Lung (tissue), 16 donors: ENCODE results near the gene GIMAP4. TPM values are rescaled to one million over a fixed set of nuclear protein-coding genes. Genes with fewer than 3 reads are reported as not detected.
"Not testable (repeated sequence)": the region's sequence is repeated elsewhere in the genome, so short reads cannot be mapped to it uniquely, and the experiment has no call there.

Experiments used
- ATAC-seq: fragments of 200-7000 bp; cut with Tn5 transposase; one replicate; pipeline ENCODE4 v1.9.1; 2020; ENCODE audit warnings: moderate number of reproducible peaks; ENCODE audit not compliant: insufficient read depth, low FRiP score
- DNase-seq, 3 donors: peaks; one replicate each; pipeline ENCODE4 v3.0.0-alpha.2; 2013 to 2017
- H3K27ac ChIP-seq, 2 donors: one replicate each; pipeline ENCODE4 v1.5.1; 2013; ENCODE audit warnings: mild to moderate bottlenecking in 2 of 2, moderate library complexity in 2 of 2, control low read depth in 1 of 2, inconsistent platforms in 1 of 2, low read depth in 1 of 2, low read length in 1 of 2
- H3K27me3 ChIP-seq, 3 donors: one replicate each; pipeline ENCODE4 v1.5.1; 2013; ENCODE audit warnings: low read length in 2 of 3; ENCODE audit not compliant: control insufficient read depth in 3 of 3, insufficient read depth in 3 of 3
- H3K36me3 ChIP-seq, 4 donors: one replicate each; pipeline ENCODE4 v1.5.1; 2013; ENCODE audit warnings: low read length in 4 of 4, mild to moderate bottlenecking in 1 of 4, moderate library complexity in 1 of 4; ENCODE audit not compliant: control insufficient read depth in 4 of 4, insufficient read depth in 4 of 4
- H3K4me1 ChIP-seq, 5 donors: one replicate each; pipeline ENCODE4 v1.5.1; 2013; ENCODE audit warnings: low read length in 5 of 5, mild to moderate bottlenecking in 2 of 5, moderate library complexity in 1 of 5; ENCODE audit not compliant: control insufficient read depth in 5 of 5, insufficient read depth in 5 of 5
- H3K4me3 ChIP-seq: one replicate; pipeline ENCODE4 v1.5.1; 2013; ENCODE audit warnings: mild to moderate bottlenecking, control low read depth, moderate library complexity
- H3K9ac ChIP-seq, 2 donors: one replicate each; pipeline ENCODE4 v1.5.1; 2013; ENCODE audit warnings: low read length in 2 of 2, control low read depth in 1 of 2; ENCODE audit not compliant: insufficient read depth in 1 of 2
- H3K9me3 ChIP-seq, 4 donors: one replicate each; pipeline ENCODE4 v1.5.1; 2013; ENCODE audit warnings: low read length in 3 of 4, mild to moderate bottlenecking in 1 of 4, moderate library complexity in 1 of 4; ENCODE audit not compliant: control insufficient read depth in 4 of 4, insufficient read depth in 3 of 4
- WGBS, 2 donors: extraction: QIAGEN DNeasy Blood & Tissue Kit; methylation state at CpG; one replicate each; pipeline ENCODE4 v1.1.7; 2013; 5-methylcytosine and 5-hydroxymethylcytosine counted together
- long read RNA-seq, 5 donors: transcript quantifications; one replicate each; lab custom pipeline, GENCODE V29; 2026
- polyA plus RNA-seq, 2 donors: library from polyadenylated mRNA; stranded (reverse); fragments of 200-250 nt; gene quantifications; one replicate each; pipeline ENCODE4 v1.2.1, GENCODE V29; 2013
- total RNA-seq, 2 donors: library from RNA; depleted of rRNA in 1 of 2; stranded (reverse); fragments of >200 nt in 1 of 2; gene quantifications; one replicate each; pipeline ENCODE4 v1.2.1, GENCODE V29; 2014 to 2021
- TF ChIP-seq, protein P1 (sequence below): IDR thresholded peaks from 2 replicates; pipeline ENCODE4 v1.5.1; 2012; ENCODE audit warnings: mild to moderate bottlenecking; ENCODE audit errors: control extremely low read depth, extremely low read depth
- donor health status: control.
- donor health status: control.
- donor health status: Bipolar disorder and iron deficiency.
- donor health status: healthy.
- donor health status: DM: yes; HTN: yes; CAD: no.

Gene GIMAP4
- 10 to 100 TPM; 49.0 to 66.2 TPM for total RNA-seq
- 10 to 100 TPM; 26.2 to 48.3 TPM for polyA plus RNA-seq
- long read RNA-seq, donor 1, transcript GIMAP4-201 (3 exons, 2,060 nt) = major isoform, 24 of 63 reads
- long read RNA-seq, donor 1, partial matches to known transcripts = 35 of 63 reads
- long read RNA-seq, donor 1, other reads (novel, unspliced or antisense) = 0 of 63 reads
- long read RNA-seq, donor 2, transcript GIMAP4-201 (3 exons, 2,060 nt) = major isoform, 5 of 20 reads
- long read RNA-seq, donor 2, partial matches to known transcripts = 10 of 20 reads
- long read RNA-seq, donor 2, other reads (novel, unspliced or antisense) = 5 of 20 reads
- long read RNA-seq, donor 3, transcript GIMAP4-201 (3 exons, 2,060 nt) = major isoform, 14 of 19 reads
- long read RNA-seq, donor 3, partial matches to known transcripts = 0 of 19 reads
- long read RNA-seq, donor 3, other reads (novel, unspliced or antisense) = 0 of 19 reads
- long read RNA-seq, donor 4, transcript GIMAP4-201 (3 exons, 2,060 nt) = major isoform, 12 of 12 reads
- long read RNA-seq, donor 4, partial matches to known transcripts = 0 of 12 reads
- long read RNA-seq, donor 4, other reads (novel, unspliced or antisense) = 0 of 12 reads
- long read RNA-seq, donor 5, transcript GIMAP4-201 (3 exons, 2,060 nt) = major isoform, 18 of 40 reads
- long read RNA-seq, donor 5, partial matches to known transcripts = 6 of 40 reads
- long read RNA-seq, donor 5, other reads (novel, unspliced or antisense) = 14 of 40 reads

DNA sequence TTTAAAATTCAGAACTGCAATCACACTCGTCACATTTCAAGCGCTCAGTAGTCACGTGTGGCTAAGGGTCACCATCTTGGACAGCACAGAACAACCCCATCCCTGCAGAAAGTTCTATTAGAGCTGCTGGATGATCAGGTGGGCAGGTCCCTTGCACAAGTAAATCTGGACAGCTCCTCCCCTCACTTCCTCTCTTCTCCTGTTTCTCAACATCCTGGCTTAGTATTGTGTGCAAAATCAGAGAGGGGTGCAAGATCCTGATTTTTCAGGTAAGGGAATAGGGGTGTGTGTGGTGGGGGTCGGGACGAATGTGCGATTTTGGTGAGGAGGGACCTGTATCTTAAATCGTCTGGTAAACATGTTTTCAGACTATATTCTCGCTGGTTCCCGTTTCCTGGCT, at the start of gene GIMAP4:
Gene GIMAP4 (plus strand): TSS at position 222 of the 400 bp plus-strand sequence. CDS start 2,512 bp downstream, outside the sequence.
- 32 to 34% methylated on average over 9 of the region's 9 CpGs for WGBS, 2 donors
- TF ChIP-seq, protein P1, sequence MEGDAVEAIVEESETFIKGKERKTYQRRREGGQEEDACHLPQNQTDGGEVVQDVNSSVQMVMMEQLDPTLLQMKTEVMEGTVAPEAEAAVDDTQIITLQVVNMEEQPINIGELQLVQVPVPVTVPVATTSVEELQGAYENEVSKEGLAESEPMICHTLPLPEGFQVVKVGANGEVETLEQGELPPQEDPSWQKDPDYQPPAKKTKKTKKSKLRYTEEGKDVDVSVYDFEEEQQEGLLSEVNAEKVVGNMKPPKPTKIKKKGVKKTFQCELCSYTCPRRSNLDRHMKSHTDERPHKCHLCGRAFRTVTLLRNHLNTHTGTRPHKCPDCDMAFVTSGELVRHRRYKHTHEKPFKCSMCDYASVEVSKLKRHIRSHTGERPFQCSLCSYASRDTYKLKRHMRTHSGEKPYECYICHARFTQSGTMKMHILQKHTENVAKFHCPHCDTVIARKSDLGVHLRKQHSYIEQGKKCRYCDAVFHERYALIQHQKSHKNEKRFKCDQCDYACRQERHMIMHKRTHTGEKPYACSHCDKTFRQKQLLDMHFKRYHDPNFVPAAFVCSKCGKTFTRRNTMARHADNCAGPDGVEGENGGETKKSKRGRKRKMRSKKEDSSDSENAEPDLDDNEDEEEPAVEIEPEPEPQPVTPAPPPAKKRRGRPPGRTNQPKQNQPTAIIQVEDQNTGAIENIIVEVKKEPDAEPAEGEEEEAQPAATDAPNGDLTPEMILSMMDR = no peak
- DNase-seq (peak in 2 of 3 donors; percentile 20 to 26), ATAC-seq (no peak)
- H3K9ac ChIP-seq = peak within 1 kb of the TSS in 1 of 2 donors; percentile 16
- H3K27me3 ChIP-seq = peaks cover 0 to 4% (median 0%) of the 10 kb centered on the region in 3 donors
- H3K27ac ChIP-seq = peak within 1 kb of the TSS; percentile 78 to 93
- peaks cover 0 to 11% (median 0%) of the 10 kb centered on the region in 4 donors for H3K36me3 ChIP-seq
- peak within 1 kb of the TSS; percentile 65 for H3K4me3 ChIP-seq
- H3K4me1 ChIP-seq = peaks cover 0 to 8% (median 0%) of the 10 kb centered on the region in 5 donors
- peaks cover 0 to 10% (median 2%) of the 10 kb centered on the region in 4 donors for H3K9me3 ChIP-seq

DNA sequence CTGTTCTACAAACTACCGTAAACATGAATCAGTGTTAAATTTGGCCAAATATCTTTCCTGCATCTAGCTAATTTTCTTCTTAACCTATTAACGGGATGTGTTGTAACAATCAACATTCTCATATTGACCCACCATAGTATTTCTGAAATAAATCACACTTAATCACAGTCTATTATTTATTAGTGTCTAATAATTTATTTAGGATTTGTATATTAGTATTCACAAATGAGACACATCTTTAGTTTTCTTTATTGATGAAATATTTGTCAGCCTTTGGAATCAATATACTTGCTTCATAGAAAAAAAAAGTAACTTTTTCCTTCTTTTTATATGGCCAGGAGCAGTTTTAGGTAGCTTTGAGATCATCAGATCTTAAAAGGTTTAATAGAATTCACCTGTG, 47.9 kb upstream of the GIMAP4 start:
- H3K9me3 ChIP-seq = peaks cover 0 to 2% (median 0%) of the 10 kb centered on the region in 4 donors
- H3K27me3 ChIP-seq = peaks cover 0 to 4% (median 0%) of the 10 kb centered on the region in 3 donors
- DNase-seq (no peak), ATAC-seq (no peak)
- no peak overlapping the region for H3K9ac ChIP-seq
- no peak overlapping the region for H3K4me3 ChIP-seq
- TF ChIP-seq, protein P1 = no peak
- H3K27ac ChIP-seq = no peak overlapping the region
- WGBS, 2 donors = 31 to 53% methylated on average over 2 of the region's 2 CpGs
- H3K36me3 ChIP-seq = peaks cover 0 to 4% (median 0%) of the 10 kb centered on the region in 4 donors
- H3K4me1 ChIP-seq = no peaks in the 10 kb centered on the region

DNA sequence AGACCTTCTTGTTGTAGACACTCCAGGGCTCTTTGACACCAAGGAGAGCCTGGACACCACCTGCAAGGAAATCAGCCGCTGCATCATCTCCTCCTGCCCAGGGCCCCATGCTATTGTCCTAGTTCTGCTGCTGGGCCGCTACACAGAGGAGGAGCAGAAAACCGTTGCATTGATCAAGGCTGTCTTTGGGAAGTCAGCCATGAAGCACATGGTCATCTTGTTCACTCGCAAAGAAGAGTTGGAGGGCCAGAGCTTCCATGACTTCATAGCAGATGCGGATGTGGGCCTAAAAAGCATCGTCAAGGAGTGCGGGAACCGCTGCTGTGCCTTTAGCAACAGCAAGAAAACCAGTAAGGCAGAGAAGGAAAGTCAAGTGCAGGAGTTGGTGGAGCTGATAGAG, 47.0 kb upstream of the GIMAP4 start:
- ATAC-seq = no peak
- TF ChIP-seq, protein P1 = no peak
- no peak overlapping the region for H3K9ac ChIP-seq
- peaks cover 0 to 4% (median 0%) of the 10 kb centered on the region in 3 donors for H3K27me3 ChIP-seq
- 69 to 81% methylated on average over 8 of the region's 8 CpGs for WGBS, 2 donors
- H3K36me3 ChIP-seq = peaks cover 0 to 4% (median 0%) of the 10 kb centered on the region in 4 donors
- H3K27ac ChIP-seq = peak overlapping the region in 1 of 2 donors; percentile 19
- no peaks in the 10 kb centered on the region for H3K4me1 ChIP-seq
- peaks cover 0 to 2% (median 0%) of the 10 kb centered on the region in 4 donors for H3K9me3 ChIP-seq
- DNase-seq = no peak
- H3K4me3 ChIP-seq = peak overlapping the region; percentile 17

DNA sequence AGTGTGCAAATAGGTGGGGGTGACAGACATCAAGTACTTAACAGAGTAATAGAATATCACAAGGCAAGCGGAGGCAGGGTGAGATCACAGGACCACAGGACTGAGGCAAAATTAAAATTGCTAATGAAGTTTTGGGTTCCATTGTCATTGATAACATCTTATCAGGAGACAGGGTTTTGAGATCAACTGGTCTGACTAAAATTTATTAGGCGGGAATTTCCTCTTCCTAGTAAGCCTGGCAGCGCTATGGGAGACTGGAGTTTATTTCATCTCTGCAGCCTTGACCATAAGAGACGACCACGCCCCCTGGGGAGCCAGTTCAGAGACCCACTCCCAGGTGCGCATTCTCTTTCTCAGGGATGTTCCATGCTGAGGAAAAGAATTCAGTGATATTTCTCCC, 44.3 kb upstream of the GIMAP4 start:
- not testable (repeated sequence) for H3K9me3 ChIP-seq, H3K36me3 ChIP-seq, H3K27ac ChIP-seq, H3K4me3 ChIP-seq, H3K4me1 ChIP-seq, ATAC-seq, H3K9ac ChIP-seq, H3K27me3 ChIP-seq, DNase-seq
- WGBS, 2 donors = 58 to 73% methylated on average over 6 of the region's 6 CpGs
